Mesothelial cell of epicardium (in vitro differentiated cells): ENCODE measurements around the gene FEZF2. TPM values are rescaled to one million over a fixed set of nuclear protein-coding genes. Genes with fewer than 3 reads are reported as not detected.

Source experiments
- DNase-seq, 2 experiments: peaks; one replicate each; pipeline ENCODE4 v3.0.0; 2021; ENCODE audit warnings: low spot score in 2 of 2; ENCODE audit not compliant: unreplicated experiment in 2 of 2
- H3K27ac Mint-ChIP-seq: 2 replicates; pipeline ENCODE4 v1.8.0; 2021; ENCODE audit warnings: mixed read lengths
- H3K27me3 Mint-ChIP-seq: 2 replicates; pipeline ENCODE4 v1.8.0; 2021; ENCODE audit warnings: low read depth, mixed read lengths
- H3K36me3 Mint-ChIP-seq: 2 replicates; pipeline ENCODE4 v1.8.0; 2021; ENCODE audit warnings: mixed read lengths
- H3K4me1 Mint-ChIP-seq: 2 replicates; pipeline ENCODE4 v1.8.0; 2021; ENCODE audit warnings: mixed read lengths
- H3K4me3 Mint-ChIP-seq: 2 replicates; pipeline ENCODE4 v1.8.0; 2021; ENCODE audit warnings: mild to moderate bottlenecking, moderate library complexity, mixed read lengths
- H3K9me3 Mint-ChIP-seq: 2 replicates; pipeline ENCODE4 v1.8.0; 2021; ENCODE audit warnings: mixed read lengths
- CTCF ChIP-seq: fragments of 200-600 bp; sonication (generic); IDR thresholded peaks from one replicate; pipeline ENCODE4 v1.5.0; 2021; ENCODE audit warnings: antibody characterized with exemption; ENCODE audit not compliant: unreplicated experiment
- total RNA-seq: library from RNA; stranded (reverse); gene quantifications from 3 replicates; pipeline ENCODE4 v1.2.1, GENCODE V29; 2021

The FEZF2 gene
- total RNA-seq, 1 donor from 2014 or later = not detected

DNA sequence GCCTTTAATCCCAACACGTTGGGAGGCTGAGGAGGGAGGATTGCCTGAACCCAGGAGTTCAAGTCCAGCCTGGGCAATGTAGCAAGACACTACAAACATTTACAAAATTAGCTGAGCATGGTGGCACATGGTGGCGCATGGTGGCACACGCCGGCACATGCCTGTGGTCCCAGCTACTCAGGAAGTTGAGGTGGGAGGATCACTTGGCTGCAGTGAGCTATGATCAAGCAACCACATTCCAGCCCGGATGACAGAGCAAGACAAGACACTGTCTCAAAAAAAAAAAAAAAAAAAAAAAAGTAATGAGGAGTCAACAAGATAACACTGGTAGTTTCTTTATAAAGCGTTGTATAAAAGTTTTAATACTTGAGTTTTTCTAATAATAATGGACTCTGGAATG, 10.1 kb downstream of the FEZF2 start:
- Mint-ChIP-seq H3K9me3 (no peaks in the 10 kb centered on the region), H3K36me3 (no peaks in the 10 kb centered on the region), H3K27me3 (peaks cover 98% of the 10 kb centered on the region), H3K27ac (no peak overlapping the region), H3K4me3 (no peak overlapping the region), H3K4me1 (peaks cover 5% of the 10 kb centered on the region)
- no peak for TF ChIP-seq CTCF
- DNase-seq = no peak

- H3K4me3 Mint-ChIP-seq = no peak overlapping the region
- DNase-seq = no peak
- H3K27ac Mint-ChIP-seq = no peak overlapping the region
- no peaks in the 10 kb centered on the region for H3K4me1 Mint-ChIP-seq
- H3K9me3 Mint-ChIP-seq = no peaks in the 10 kb centered on the region
- TF ChIP-seq CTCF = no peak
- peaks cover 88% of the 10 kb centered on the region for H3K27me3 Mint-ChIP-seq
- H3K36me3 Mint-ChIP-seq = no peaks in the 10 kb centered on the region
Observed at GRCh38 chr3:62361824-62362223, 11.5 kb downstream of the FEZF2 start.

- DNase-seq = no peak
- no peak for TF ChIP-seq CTCF
- Mint-ChIP-seq H3K9me3 (no peaks in the 10 kb centered on the region), H3K4me1 (no peaks in the 10 kb centered on the region), H3K27ac (no peak overlapping the region), H3K36me3 (no peaks in the 10 kb centered on the region), H3K27me3 (peaks cover 82% of the 10 kb centered on the region), H3K4me3 (no peak overlapping the region)
Observed at GRCh38 chr3:62361261-62361660, 12.1 kb downstream of the FEZF2 start.

DNA sequence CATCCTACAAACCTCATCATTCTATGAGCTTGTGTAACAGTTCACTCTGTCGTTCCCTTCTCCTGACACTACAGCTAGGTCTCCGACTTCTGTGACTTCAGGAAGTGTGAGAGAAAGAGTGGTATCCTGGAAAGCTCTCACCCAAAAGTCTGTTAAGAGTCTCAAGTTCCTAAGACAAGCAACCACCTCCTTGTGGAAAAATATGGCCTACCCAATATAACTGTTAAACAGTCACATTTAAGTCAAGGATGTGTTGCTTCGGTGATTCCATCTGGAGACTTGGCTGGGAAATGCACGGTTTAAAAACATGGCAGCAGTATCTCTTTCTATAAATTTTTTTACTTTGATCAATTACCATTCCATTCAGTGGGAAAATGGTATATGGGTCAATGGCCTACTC, 13.8 kb downstream of the FEZF2 start:
- no peak for DNase-seq
- TF ChIP-seq CTCF = no peak
- H3K4me3 Mint-ChIP-seq = no peak overlapping the region
- H3K36me3 Mint-ChIP-seq = no peaks in the 10 kb centered on the region
- H3K27me3 Mint-ChIP-seq = peaks cover 65% of the 10 kb centered on the region
- no peak overlapping the region for H3K27ac Mint-ChIP-seq
- no peaks in the 10 kb centered on the region for H3K9me3 Mint-ChIP-seq
- no peaks in the 10 kb centered on the region for H3K4me1 Mint-ChIP-seq

DNA sequence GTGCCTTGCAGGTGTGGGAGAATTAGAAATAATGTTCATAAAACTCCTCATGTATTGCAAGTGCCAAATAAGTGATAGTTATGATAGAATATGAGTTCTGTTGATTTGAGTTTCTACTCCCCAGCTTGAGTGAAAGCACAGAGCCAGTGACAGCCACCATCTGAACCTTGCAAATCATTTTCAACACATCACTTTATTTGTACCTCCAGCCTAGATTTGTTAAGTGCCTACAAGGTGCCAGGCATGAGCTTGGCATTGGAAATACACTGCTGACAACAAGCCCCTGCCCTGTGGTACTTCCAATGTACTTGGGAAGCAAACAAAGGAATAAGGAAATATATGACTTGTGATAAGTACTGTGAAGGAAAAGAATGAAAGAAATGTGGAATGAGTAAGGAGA, 17.0 kb downstream of the FEZF2 start:
- H3K27me3 Mint-ChIP-seq = peaks cover 52% of the 10 kb centered on the region

More for the DNA sequence above, 17.0 kb downstream of the FEZF2 start:
- H3K36me3 Mint-ChIP-seq = no peaks in the 10 kb centered on the region
- no peak overlapping the region for H3K4me3 Mint-ChIP-seq
- no peak overlapping the region for H3K27ac Mint-ChIP-seq
- no peak for DNase-seq
- TF ChIP-seq CTCF = no peak
- H3K4me1 Mint-ChIP-seq = no peaks in the 10 kb centered on the region
- no peaks in the 10 kb centered on the region for H3K9me3 Mint-ChIP-seq
